Activated B cell treated with CpG ODN at 0.5 μM for 24 hours (primary cell): ENCODE data around the gene CTNND2. TPM values are rescaled to one million over a fixed set of nuclear protein-coding genes. Genes with fewer than 3 reads are reported as not detected.

Experiments used
- ATAC-seq: fragments of 200-7000 bp; cut with Tn5 transposase; one replicate; pipeline ENCODE4 v1.10.0; 2021; ENCODE audit warnings: low read depth, mild to moderate bottlenecking, moderate library complexity
- CTCF ChIA-PET: fragments of 350-600 bp; sonication (Branson Sonifier 250); formaldehyde crosslinking; loops from one replicate; lab custom pipeline; 2021; ENCODE audit warnings: antibody characterized with exemption; lab: Charles Lee
- POLR2A ChIA-PET: fragments of 350-600 bp; sonication (Branson Sonifier 250); formaldehyde crosslinking; loops from one replicate; lab custom pipeline; 2021; ENCODE audit warnings: antibody characterized with exemption; lab: Charles Lee
- DNase-seq: peaks from one replicate; pipeline ENCODE4 v3.0.0; 2022
- H3K27ac Mint-ChIP-seq: one replicate; pipeline ENCODE4 v1.8.0; 2020; ENCODE audit warnings: mixed read lengths
- H3K27me3 Mint-ChIP-seq: one replicate; pipeline ENCODE4 v1.8.0; 2021; ENCODE audit warnings: mixed read lengths
- H3K36me3 Mint-ChIP-seq: one replicate; pipeline ENCODE4 v1.8.0; 2021; ENCODE audit warnings: low read depth, mixed read lengths
- H3K4me1 Mint-ChIP-seq: one replicate; pipeline ENCODE4 v1.8.0; 2021; ENCODE audit warnings: mixed read lengths
- H3K4me3 Mint-ChIP-seq: one replicate; pipeline ENCODE4 v1.8.0; 2020; ENCODE audit warnings: mild to moderate bottlenecking, mixed read lengths
- H3K9me3 Mint-ChIP-seq: one replicate; pipeline ENCODE4 v1.8.0; 2020; ENCODE audit warnings: mixed read lengths
- intact Hi-C: fragments of 100-400 bp; cut with micrococcal nuclease; formaldehyde crosslinking; loops from one replicate; pipeline ENCODE4 v1.15.1; 2024
- total RNA-seq: library from RNA; stranded (reverse); gene quantifications from 2 replicates; pipeline ENCODE4 v1.2.3, GENCODE V29; 2022
- TF ChIP-seq, protein P1 (sequence below): fragments of 200-600 bp; IDR thresholded peaks from one replicate; pipeline ENCODE4 v1.8.0; 2022; ENCODE audit warnings: antibody characterized with exemption, mild to moderate bottlenecking

The CTNND2 gene
- total RNA-seq, 1 donor from 2014 or later = not detected

DNA sequence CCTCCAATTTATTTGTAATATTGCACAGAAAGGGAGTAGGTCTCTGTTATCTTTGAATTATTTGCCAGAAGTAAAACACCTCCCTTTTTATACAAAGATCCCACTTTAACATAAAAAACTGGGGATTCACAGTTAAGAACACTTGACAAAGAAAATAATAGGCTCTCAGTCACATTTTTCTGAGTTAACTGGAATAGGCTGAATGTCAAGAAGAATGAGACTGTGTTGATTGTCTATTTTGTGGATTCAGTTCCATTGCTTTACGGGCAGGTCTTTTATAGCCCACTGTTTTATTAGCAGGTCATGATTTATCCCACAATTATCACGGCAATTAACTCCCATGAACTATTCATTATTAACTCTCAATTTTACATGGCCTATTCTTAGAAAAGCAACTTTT lies 427.4 kb downstream of the CTNND2 start:
- intact Hi-C loops = no loop called here
- H3K27me3 Mint-ChIP-seq = no peaks in the 10 kb centered on the region
- POLR2A ChIA-PET = no interaction called here
- TF ChIP-seq, protein P1, sequence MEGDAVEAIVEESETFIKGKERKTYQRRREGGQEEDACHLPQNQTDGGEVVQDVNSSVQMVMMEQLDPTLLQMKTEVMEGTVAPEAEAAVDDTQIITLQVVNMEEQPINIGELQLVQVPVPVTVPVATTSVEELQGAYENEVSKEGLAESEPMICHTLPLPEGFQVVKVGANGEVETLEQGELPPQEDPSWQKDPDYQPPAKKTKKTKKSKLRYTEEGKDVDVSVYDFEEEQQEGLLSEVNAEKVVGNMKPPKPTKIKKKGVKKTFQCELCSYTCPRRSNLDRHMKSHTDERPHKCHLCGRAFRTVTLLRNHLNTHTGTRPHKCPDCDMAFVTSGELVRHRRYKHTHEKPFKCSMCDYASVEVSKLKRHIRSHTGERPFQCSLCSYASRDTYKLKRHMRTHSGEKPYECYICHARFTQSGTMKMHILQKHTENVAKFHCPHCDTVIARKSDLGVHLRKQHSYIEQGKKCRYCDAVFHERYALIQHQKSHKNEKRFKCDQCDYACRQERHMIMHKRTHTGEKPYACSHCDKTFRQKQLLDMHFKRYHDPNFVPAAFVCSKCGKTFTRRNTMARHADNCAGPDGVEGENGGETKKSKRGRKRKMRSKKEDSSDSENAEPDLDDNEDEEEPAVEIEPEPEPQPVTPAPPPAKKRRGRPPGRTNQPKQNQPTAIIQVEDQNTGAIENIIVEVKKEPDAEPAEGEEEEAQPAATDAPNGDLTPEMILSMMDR = no peak
- CTCF ChIA-PET = no interaction called here
- no peaks in the 10 kb centered on the region for H3K36me3 Mint-ChIP-seq
- H3K9me3 Mint-ChIP-seq = no peaks in the 10 kb centered on the region
- no peak for ATAC-seq
- H3K4me3 Mint-ChIP-seq = no peak overlapping the region
- DNase-seq = no peak
- H3K27ac Mint-ChIP-seq = no peak overlapping the region
- no peaks in the 10 kb centered on the region for H3K4me1 Mint-ChIP-seq

DNA sequence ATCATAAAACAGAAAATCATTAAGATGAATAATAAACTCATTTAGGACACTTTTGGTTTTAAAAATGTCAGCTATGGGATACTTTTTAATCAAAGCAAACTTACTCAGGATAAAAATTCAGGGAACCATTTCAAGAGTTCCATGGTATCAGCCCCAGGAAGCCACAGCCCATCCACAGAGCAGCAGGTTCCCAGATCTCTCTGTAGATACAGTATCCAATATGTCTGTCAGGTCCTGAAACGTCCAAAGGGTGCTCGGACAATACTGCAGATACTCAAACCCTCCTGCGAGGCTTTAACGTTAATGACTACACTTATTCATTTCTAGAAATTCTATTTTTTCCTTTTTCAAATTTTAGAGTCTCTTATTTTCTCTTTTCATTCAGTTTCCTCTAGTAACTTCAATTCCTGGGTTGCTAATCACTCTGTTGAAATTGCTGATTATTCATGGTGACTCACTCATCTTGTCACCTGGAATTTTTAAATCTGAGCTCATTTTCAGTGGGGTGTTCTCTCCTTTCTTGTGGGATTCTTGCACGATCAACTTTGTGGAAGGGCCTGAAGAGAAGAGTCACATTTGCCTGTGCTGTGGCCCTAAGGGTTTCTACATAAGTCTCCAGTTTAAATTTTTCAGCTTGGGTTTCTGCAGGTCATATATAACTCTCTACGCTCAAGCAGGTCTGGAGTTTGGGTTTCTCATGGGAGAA lies 435.8 kb downstream of the CTNND2 start:
- Mint-ChIP-seq H3K36me3 (no peaks in the 10 kb centered on the region), H3K4me1 (no peaks in the 10 kb centered on the region), H3K27me3 (no peaks in the 10 kb centered on the region), H3K9me3 (no peaks in the 10 kb centered on the region), H3K27ac (no peak overlapping the region), H3K4me3 (no peak overlapping the region)
- intact Hi-C loops = no loop called here
- ChIA-PET POLR2A (no interaction called here), CTCF (no interaction called here)
- ATAC-seq = no peak
- no peak for DNase-seq
- TF ChIP-seq, protein P1 = no peak

DNA sequence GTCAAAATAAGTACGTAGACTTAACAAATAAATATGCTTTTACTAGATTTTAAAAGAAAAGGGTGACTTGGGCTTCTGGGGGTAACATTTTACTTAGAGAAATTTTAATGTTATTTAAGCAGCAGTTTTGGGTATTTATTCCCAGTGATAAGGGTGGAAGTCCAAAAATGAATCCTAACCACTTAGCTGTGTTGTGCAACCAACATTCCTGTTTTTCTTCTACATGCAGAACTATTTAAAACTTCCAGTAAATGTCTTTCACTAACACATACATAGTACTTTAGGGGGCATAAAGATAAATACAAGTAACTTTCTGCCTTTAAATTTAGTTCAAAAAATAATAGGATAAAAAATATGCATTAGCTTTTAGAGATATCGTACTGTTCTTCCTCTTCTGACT lies 436.7 kb downstream of the CTNND2 start:
- Mint-ChIP-seq H3K9me3 (no peaks in the 10 kb centered on the region), H3K36me3 (no peaks in the 10 kb centered on the region), H3K27me3 (no peaks in the 10 kb centered on the region), H3K4me3 (no peak overlapping the region), H3K27ac (no peak overlapping the region), H3K4me1 (no peaks in the 10 kb centered on the region)
- ATAC-seq (no peak), DNase-seq (no peak)
- CTCF ChIA-PET = no interaction called here
- TF ChIP-seq, protein P1 = no peak
- intact Hi-C loops = no loop called here
- POLR2A ChIA-PET = no interaction called here

DNA sequence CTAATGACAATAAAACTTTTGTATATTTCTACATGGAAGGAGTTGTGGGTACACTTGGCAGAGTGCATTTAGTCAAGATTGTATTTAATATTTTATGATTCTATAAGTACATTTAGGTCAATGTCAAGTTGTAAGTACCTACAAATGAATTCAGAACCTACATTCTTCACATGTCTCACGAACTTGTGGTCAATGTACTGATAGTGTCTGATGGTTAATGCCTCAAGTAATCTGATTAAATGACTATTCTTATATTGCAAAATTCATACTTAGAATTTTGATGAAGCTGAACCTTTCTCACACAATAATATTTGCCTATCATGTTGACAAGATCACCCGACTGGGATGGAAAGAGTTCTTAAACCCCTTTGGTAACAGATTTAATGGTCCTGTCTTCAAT lies 444.5 kb downstream of the CTNND2 start:
- no peaks in the 10 kb centered on the region for H3K9me3 Mint-ChIP-seq
- H3K4me1 Mint-ChIP-seq = no peaks in the 10 kb centered on the region
- H3K27me3 Mint-ChIP-seq = peaks cover 2% of the 10 kb centered on the region
- DNase-seq (no peak), ATAC-seq (no peak)
- TF ChIP-seq, protein P1 = no peak
- intact Hi-C loops = no loop called here
- H3K36me3 Mint-ChIP-seq = no peaks in the 10 kb centered on the region
- CTCF ChIA-PET = no interaction called here
- no peak overlapping the region for H3K27ac Mint-ChIP-seq
- no peak overlapping the region for H3K4me3 Mint-ChIP-seq
- POLR2A ChIA-PET = no interaction called here

DNA sequence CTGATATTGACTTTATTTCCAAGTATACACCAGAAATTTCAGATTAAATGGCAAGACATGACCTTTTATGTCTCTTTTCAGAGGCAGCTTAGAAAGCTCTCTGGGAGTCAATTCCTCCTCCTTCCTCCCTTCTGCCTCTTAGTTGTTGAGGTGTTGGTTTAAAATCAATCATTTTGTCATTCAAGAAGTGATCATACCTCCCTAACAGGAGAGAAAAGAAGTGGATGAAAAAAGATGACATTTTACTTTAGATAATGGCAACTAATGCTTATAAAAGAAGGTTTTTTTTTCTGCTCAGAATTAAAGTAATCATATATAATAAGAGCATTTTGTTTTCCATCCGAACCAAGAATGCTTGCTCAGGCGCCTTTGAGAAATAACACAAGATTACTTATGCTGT lies 448.7 kb downstream of the CTNND2 start:
- no peak for ATAC-seq
- H3K9me3 Mint-ChIP-seq = no peaks in the 10 kb centered on the region
- no peaks in the 10 kb centered on the region for H3K36me3 Mint-ChIP-seq
- intact Hi-C loops = no loop called here
- no peak overlapping the region for H3K4me3 Mint-ChIP-seq
- no peak overlapping the region for H3K27ac Mint-ChIP-seq
- TF ChIP-seq, protein P1 = no peak
- DNase-seq = no peak
- ChIA-PET POLR2A (no interaction called here), CTCF (no interaction called here)
- no peaks in the 10 kb centered on the region for H3K4me1 Mint-ChIP-seq
- no peaks in the 10 kb centered on the region for H3K27me3 Mint-ChIP-seq
